NCI-H2029 (cell line): Measurements from ENCODE around the gene CELF4.

ENCODE experiments used
- DNase-seq: peaks from one replicate; lab custom pipeline; 2025; lab: John Stamatoyannopoulos, UW

The CELF4 gene

DNA sequence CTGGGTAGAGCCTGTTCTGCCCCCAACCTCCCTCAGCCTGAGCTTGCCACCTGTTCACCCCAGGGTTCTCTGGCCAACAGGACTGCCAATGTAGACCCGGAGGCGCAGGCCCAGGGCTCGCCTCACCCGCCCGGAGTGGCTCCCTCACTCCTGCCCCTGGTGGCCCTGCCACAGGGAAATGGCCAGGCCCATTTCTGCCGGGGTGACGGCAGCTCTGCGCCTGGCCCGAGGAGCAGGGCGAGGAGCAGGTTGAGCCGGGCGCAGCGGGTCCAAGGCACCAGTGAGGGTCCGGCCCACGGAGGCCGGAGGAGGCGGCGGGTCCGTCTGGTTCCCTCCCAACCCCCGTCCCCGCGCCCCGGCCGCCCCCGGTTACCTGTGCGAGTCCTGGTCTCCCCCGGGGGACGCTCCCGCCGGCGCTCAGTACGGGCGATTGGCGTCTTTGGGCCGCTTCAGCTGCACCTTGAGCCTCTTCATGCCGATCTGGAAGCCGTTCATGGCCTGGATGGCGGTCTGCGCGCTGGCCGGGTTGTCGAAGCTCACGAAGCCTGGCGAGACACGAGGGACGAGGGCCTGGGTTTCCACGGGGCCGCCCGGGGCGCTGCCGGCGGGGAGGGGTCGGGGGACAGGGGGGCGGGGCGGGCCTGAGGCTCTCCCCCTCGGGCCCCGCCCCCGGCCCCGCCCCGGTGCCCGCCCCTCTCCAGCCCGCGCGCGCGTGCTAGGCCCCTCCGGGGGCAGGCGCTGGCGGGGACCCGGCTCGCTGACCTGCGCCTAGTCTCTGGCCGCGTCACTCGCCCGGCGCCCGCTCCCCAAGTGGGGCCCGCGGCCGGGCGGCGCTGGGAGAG, 312.0 kb downstream of the CELF4 start:
- DNase-seq: peak; percentile 51

DNA sequence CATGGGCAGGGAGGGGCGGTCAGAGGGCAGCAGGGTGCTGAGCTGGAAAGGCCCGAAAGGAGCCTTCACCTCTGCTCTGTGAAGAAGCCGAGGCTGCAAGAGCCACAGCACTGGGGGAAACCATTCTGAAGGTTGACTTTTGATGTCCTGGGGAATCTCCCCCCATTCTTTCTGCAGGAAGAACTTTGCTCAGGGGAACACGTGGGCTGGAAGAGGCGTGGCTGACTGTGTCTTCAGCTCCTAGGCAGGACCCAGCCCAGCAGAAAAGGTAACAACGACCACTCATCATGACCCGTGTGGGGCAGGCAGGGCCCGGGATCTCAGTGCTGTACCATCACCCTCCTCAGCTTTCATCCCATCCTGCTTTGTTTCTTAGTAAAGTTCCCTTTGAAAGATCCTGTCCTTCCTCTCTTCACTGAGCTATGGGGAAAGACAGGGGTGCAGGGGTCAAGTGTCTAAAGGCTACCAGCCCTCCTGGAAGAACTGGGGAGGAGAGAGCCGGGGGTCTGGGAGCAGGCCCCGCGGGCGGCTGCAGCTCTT, 312.7 kb downstream of the CELF4 start:
- no peak for DNase-seq

DNA sequence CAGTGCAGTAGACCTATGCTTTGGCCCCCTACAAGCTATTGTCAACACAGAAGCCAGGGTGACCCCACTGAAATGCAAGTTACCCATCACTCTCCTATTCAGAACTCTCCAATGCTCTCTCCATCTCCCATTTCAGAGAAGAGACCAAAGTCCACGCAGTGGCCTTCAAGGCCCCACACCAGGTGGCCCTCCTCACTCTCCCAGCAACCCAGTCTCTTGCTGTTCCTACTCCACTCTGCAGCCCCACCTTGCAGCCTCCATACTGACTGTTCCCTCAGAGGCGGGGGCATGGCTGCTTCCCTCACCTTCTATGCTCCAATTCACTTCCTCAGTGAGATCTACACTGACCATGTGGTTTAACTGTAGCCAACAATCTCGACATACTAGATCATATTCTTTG, 313.3 kb downstream of the CELF4 start:
- no peak for DNase-seq

DNA sequence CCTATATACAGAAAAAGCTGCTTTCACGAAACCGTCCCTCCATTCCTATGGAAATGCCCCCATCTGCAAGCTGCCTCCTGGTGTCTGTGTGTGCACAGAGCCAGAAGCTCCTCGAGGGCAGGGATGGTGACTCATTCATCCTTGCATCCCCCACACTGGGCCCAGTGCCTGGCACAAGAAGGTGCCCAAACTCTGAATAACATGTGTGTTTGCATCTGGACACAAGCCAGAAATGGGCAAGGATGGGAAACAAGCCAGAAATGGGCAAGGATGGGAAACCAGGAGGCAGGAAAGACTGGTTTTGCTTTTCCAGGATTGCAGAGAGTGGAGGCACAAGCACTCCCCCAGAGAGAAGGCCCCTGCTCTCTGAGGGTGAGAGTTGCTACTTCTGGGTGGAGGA, 313.9 kb downstream of the CELF4 start:
- DNase-seq: peak; percentile 52

DNA sequence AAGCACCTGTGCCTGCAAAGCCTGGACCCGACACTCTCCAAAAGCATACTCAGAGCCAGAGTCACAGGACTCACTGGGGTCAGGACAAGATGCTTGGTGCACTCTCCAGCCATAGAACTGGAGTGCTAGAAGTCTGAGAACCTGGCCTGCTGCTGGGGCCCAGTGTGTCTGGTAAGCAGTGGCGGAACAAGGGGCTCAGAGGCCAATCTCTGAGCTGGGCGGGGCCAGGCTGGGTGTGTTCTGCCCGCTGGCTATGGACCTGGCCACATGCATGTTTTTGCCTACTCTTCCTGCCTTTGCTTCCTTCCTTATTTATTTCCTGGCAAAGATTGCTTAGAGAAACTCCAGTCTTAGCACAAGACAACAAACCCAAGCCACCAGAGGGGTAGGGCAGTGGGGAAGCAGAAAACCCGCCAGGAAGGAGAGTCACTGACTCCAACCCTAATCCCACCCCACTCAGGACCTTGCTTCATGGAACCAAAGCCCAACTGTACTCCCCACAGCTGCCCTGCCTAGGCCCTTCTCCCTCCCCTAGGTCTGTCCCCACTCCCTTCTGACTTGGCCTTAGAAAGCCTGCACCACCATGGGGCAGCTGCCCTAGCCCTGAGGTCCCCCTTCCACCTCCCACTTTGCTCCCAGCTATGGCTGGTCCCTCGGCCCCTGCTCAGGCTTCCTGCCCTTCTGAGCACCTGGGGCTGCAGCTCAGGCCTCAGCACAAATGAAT, 315.5 kb downstream of the CELF4 start:
- DNase-seq: no peak

DNA sequence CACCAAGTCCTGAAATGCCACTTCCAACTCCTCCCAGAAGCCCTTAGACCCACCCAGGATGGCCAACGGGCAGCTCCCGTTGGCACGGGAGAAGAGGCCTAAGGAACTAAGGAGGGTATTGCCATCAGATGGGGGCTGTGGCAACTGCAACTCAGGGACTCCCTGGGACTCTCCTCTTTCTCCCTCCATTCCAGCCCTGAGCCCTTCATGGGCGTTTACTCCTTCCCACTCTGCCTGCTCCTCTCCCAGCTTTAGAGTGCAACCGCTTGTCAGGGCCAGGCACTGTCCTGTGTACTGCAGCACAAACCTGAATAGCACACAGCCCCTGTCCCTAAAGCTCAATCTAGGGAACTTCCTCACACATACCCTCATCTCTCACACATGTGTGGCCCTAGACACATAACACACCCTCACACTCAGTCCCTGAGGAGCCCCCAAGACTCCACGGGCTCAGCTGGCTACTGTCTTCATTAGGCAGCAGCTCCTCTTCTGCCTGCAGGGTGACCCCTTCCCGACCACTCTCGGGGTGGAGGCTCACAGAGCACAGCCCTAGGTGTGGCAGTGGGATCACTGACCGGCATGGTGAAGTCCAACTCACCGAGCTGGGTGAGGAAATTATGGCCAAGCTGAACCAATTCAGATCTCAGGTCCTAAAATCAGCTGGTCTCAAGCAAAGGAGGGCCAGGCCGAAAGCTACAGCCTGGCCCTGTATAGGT, 316.3 kb downstream of the CELF4 start:
- no peak for DNase-seq

DNA sequence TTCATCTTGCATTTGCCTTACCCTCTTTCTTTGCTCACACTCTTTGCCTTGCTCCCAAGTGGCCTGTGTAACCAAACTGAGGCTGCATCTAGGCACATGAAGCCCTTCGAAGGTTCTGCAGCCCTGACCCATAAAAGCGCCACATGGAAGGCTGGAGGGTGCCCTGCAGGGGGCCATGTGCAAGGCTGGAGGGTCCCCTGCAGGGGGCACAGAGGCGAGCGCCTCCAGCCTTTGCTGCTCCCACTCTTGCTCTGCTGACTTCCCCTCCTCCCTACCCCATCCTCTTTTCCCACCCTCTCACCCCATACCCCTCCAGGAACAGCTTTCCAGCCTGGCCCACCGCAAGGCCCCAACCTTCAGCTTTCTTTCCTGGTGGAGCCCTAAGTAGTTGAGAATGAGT, 317.3 kb downstream of the CELF4 start:
- DNase-seq: no peak

DNA sequence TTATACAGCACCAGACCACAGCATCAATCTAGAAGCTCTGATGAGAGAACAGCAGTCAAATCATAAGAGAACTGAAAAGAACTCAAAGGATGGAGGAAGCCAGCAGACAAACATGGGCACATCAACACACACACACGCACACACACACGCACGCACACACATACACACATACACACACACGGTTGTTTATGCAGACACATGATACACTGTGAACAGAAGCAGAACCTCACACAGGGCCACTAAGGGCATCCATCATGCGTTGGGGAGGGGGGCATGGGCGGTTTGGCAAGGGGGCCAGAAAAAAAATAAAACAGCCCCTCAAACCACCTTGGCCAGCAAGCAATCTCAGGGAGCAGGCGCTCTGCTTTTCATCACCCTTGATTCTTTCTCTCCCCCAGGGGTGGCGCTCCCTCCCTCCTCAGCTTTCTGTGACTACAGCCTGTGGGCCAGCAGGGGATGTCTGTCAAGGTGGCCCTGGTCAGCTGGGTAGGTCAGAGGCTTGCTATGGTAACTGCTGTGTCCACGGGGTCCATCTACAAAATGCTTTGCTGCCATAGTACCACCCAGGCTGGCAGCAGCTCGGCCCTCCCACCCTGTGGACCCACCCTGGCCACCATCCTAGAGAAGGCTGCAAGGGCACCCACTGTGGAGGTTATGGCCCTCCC, 318.0 kb downstream of the CELF4 start:
- no peak for DNase-seq

DNA sequence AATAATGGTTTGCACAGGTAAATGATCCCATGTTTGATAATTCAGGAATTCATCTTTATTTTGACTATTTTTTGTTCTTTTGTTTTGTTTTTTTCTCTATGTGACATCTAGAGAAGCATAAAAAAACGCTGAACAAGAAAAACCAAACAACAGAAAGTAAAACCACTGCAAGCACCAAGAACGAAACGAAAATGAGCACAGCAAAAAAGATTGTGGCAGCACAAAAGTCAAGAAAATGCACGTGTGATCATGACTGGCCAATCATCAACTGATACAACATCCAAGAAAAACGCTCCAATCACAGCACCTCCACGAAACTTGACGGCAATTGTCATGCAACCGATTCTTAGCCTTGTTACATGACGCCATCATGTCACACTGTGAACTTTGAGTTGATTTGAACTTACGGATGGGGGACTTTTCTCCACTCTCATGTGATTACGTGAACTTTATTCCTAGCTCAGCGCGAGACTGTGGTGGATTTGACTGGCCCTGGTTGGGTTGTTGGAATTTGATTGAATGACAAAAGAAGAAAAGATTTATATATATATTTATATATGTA, 318.7 kb downstream of the CELF4 start:
- no peak for DNase-seq

DNA sequence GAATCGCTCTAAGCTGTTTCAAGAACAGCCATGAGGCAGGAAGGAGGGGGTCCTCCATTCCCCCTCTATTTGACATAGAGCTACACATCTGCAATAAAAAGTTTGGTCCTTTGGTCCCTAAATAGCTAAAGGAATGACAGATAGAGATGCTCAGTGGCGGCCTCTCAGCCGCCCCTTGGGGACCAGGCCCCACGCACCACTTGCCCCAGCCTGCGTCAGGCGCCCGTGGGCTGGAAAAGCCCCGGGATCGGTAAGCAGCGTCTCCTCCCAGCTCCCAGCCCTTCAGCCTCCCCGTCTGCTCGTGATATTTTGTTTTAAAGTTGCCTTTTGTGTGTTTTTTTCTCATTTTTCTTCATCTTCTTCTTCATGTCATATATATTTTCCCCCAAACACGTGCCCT, 321.0 kb downstream of the CELF4 start:
- no peak for DNase-seq

DNA sequence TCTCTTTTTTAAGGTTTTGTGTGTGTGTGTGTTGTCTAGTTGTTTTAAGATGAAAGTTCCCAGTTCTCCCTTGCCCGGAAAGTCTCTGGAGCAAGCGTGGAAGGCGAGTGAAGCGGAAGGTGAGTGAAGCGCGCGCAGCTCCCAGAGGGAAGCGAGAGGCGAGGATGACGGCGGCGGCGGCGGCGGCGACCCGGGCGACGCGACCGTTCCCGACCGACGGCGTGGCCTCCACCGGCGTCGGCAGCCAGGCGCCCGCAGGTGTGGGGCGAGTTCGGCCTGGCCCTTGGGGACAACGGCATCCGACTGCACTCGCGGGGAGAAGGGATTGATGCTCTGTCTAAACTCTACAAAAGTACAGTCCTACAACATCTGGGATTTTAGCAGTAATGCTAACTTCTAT, 321.9 kb downstream of the CELF4 start:
- DNase-seq: no peak

DNA sequence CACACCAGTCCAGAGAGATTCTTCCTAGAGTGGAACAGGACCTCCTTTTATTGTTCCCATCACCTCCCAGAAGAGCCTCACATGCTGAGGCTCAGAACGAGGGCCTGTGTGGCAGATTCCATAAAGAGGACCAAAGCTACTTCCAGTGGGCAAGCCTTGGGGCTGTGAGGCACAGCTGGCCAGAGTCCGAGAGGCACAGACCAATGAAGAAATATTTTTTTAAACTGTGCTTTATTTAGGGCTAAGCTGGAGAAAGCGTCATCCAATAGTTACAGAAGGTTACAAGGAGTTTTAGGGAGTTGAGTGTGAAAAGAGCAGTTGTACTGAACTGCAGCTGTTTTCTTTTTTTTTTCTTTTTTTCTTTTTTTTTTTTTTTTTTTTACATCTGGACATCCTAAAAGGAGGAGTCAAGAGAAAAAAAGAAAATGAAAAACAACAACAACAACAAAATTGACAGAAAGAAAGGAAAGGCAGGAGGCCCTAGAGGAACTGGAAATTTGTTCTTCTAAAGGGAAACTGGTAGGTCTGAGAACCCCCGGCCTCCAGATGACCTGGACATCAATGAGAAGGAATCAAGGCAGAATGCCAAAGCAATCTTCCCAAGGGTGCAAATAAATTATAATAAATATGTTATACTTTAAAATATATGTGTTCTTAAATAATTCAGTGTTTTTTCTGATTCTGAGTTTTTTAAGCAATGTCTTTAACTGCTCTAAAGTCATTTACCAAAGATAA, 322.6 kb downstream of the CELF4 start:
- no peak for DNase-seq

DNA sequence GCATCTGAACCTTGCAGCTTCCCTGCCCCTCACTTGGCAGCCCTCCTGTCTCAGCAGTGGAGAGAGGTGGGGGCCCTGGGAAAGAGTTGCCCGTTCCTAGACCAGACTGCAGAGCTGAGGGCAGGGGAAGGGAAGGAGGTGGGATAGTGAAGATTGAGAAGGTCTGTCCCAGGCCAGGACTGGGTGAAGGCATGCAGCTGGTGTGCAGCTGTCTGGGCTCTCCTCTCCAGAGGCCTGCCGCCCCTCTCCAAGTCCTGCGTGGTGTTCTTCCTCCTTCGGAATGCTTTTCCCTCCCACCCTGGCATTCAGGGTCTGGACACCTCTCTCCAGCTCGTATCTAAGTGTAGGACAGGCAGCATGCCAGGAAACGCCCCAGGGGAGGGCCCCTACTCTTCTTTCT, 323.5 kb downstream of the CELF4 start:
- DNase-seq: no peak

DNA sequence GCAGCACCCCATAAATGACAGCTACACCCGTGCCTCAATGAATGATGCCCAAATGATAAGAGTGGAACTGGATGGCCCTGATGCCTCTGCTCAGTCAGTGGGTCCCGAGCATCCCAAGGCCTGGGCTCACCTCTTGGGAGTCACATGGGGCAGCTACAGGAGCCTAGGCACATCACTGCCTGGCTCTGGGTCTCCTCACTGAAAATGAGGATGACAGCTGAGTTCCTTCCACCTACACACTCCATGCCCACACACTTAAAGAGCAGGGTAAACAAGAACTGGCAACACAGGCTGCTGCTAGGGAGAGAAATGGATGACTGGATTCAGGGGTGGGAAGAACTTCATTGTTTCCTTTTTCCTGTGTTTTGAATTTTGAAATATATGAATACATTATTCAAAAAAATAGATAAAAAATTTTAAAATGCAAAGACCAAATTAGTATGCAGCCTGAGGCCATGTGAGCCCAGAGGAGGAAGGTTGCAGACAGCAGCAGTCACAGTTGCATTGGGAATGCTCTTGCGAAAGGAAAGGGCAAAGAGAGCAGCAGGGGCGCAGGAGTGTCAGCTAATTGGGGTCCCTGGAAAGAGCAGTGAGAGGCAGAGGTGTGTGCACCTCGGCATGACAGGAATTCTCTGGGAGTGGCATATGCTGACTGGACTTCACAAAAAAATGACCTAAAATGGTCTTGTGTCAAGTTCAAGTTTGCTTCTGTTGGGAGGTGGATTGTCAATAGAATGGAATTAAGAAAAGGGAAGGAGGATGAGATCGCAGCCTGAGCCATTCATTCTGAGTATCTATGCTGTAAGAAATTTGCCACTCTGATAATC, 327.1 kb downstream of the CELF4 start:
- DNase-seq: no peak

DNA sequence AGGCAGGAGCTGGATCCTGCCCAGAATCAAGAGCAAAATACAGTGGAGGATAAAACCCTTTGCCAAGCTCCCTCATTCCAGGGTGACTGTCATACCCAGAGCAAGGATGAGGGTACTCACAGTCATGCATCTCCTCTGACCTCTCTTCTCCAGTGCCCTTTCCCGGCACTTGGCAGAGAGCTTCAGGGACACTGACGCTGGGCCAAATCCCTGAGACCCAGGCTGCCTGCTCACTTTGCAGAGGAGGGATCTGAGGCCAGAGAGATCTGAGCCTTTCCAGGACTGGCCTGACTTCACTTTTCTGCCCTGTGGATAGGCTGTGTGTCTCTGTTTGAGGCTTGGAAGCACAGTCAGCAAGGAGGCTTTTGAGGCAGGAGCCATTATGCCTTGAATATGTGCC, 330.0 kb downstream of the CELF4 start:
- no peak for DNase-seq

DNA sequence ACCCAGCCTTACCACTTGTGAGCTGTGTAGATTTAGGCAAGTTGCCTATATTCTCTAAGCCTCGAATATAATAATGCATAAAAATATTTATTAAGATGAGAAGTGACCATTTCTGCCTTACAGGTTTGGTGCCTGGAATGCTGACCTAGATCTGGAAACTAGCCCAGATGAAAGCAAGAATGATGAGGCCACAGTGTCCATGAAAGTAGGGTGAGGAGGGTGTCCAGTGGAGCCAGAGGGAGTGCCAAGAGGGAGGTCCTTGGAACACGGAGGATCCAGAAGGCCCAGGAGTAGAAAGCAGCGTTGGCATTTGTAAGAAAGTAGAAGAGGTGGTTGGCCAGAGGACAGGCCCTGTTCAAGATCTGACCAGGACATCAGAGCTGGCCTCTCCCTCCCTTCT, 334.3 kb downstream of the CELF4 start:
- DNase-seq: no peak

DNA sequence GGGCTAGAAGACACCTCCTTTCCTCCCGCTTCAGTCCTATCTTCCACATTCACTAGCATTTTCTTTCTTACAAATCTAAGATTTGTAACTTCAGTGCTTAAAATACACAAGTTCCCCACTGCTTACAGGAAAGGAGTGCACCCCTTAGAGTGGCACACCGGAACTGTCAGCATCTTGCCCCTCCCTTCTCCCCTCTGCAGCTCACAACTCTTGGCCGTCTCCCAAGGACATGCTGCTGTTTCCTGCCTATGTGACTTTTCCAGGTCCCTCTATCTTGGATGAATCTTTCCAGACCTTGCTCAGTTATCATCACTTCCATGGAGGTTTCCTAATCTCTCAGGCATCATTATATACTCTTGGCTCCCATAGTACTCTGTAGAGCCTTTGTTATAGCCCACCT, 334.8 kb downstream of the CELF4 start:
- no peak for DNase-seq

DNA sequence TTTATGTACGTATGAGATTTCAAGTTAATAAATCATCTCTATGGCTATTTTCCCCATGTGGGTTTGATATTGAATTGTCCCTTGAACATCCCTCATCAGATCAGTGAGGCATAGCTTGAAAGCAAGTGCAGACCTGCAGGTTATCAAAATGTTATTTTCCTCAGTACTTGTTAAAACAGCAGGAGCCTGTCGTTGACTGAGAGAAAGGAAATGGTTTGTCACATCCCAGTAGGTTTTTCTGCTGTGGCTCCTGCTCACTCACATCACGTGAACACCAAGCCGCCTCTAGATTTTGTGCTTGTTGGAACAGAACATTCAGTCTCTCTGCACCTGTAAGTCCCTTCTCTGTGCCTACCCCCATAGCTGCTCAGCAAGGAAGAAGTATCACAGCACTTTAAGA, 340.3 kb downstream of the CELF4 start:
- no peak for DNase-seq

DNA sequence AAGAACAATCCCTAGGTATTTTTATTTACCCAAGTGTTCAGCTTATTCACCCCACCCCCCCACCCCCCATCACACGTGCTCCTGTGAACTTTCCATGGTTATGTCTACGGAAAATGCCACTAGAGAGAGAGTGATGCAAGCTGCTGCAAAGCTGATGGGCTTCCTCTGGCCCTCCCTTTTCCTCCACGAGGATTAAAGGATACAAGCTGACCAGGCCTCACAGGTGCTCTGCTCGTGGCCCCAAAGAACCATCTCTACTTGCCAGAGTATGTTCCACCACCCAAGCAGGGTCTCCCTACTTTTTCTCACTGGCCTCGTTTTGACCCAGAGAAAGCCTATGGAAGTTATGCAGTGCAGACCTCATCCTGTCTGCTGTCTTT, 342.6 kb downstream of the CELF4 start:
- DNase-seq: no peak

DNA sequence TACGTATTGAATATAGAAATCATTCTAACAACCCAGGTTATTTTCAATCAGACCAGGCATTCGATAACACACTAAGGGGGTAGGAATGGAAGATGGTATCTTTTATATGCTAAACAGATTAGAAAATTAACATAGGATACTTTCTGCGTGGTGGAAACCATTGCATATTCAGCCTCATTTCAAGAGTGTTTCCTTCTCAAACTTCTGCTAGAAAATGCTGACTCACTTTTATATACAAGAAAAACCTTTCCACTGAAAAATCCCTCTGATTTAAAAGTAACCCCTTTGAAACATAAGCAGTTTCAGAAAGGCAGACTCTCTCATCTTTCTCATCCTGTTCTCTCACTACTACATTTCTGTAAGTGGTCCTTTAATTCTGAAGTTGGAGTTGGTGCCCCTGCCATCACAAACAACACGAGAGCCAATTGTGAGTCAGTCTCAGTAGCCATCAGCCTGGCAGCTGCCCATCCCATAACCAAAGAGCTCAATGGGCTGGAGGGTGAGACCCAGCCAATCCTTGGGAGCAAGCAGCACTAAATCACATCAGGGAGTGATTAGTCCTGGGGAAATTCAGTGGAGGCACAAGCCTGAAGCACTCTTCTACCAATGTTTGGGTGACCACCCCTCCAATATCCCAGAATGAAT, 343.1 kb downstream of the CELF4 start:
- no peak for DNase-seq
